NCI-H1436 (cell line): Measurements from ENCODE around the gene CEP350.

ENCODE experiments used
- DNase-seq: peaks from one replicate; lab custom pipeline; 2025; lab: John Stamatoyannopoulos, UW

The CEP350 gene

DNA sequence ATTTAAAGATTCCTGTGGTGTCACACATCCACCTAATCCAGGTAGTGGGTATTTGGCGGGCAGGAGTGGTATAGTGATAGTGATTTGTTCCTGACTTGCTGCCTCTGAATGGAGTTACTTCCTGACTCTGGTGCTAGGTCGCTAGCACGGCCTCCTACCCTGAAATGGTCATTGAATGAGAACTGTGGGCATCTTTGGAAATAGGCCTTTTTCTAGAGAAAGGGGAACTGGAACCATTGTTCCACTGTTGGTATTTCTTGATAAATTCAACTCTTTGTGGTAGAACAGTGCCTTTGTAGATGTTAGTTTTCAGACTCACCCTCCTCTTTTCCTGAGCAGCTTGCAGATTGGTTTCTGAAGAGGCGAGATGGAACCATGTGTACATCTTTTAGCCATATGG is 201.6 kb downstream of the CEP350 start:
- no peak for DNase-seq

DNA sequence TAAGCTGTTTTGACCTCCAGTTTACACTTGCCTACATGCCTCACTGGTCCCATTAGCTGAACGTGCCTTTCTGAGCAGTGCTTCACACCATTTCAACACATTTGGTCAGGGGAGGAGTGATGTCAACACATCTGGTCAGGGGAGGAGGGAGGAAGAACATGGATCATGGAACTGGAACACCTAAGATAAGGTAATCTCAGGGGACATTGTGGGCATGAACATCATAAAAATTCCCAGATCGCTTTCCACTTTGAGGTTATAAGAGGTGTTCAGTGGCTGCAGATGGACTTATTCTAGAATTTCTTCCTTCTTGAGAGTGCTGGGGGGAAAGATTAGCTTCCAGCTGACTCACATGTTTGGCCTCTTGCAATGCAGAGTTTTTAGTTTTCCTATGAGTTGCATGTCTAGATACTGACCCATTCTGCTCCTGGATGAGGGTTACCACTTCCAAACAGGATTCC is 202.1 kb downstream of the CEP350 start:
- no peak for DNase-seq

- no peak for DNase-seq
These were observed 202.5 kb downstream of the CEP350 start for GRCh38 chr1:180157108-180157507.

- peak; percentile 28 for DNase-seq
These were observed 203.0 kb downstream of the CEP350 start for GRCh38 chr1:180157576-180158057.

GRCh38 chr1:180158149-180159147 is 203.8 kb downstream of the CEP350 start:
- DNase-seq: no peak

DNA sequence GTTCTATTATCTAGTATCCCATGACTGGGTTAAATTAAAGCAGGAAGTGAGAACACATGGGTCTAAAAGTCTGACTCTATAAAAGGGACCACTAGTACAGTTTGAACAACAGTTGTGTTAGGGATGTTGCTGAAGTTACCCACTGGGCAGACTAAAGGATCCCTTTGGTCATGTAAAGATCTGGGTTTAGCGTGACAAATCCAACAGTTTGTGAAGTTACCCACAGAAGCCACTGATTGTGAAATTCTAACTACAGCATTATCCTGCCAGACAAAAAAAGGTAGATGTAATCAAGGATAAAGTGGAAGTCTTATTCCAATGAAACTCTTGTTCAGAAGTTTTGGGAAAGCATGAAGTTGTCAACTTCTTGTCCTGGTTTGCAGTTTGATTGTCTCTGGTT is 205.7 kb downstream of the CEP350 start:
- DNase-seq: no peak

DNA sequence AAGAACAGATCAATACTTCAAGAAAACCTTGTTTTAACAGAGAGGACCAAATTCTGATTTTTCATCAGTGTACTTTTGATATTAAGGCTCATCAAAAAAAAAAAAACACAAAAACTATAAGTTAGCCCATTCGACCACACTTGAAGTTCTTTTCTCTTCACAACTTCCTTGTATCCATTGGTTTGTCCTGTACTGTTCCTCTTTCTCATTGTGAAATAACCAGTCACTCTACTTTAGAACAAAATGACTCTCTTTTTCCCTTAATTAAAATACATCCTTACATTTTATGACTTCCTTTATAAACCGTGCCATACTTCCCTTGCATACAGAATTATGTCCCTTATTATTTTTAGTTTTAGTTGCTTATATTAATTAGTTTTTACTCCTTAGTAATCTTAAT is 208.4 kb downstream of the CEP350 start:
- no peak for DNase-seq
